SK-N-SH (cell line): ENCODE data around the gene ELP1. TPM values are rescaled to one million over a fixed set of nuclear protein-coding genes. Genes with fewer than 3 reads are reported as not detected.

Experiments used
- CTCF ChIA-PET: fragments of 300-600, 350-600 bp; formaldehyde crosslinking; extraction: SDS; loops from one replicate; lab custom pipeline; 2021; lab: Yijun Ruan, JAX
- POLR2A ChIA-PET: fragments of 350-600 bp; sonication (Branson Sonifier 250); formaldehyde crosslinking; extraction: SDS; loops from one replicate; lab custom pipeline; 2020; ENCODE audit warnings: antibody characterized with exemption, inconsistent platforms; lab: Yijun Ruan, JAX
- DNase-seq: peaks from one replicate; pipeline ENCODE4 v3.0.0; 2012
- H2AFZ ChIP-seq: fragments of 200-600 bp; sonication (generic); 2 replicates; pipeline ENCODE4 v1.8.1; 2016; ENCODE audit warnings: antibody characterized with exemption, mild to moderate bottlenecking, low read depth
- H3F3A ChIP-seq: fragments of 200-600 bp; sonication (generic); replicated peaks from 2 replicates; pipeline ENCODE3; 2016; ENCODE audit warnings: antibody characterized with exemption, mild to moderate bottlenecking; ENCODE audit not compliant: insufficient read depth
- H3K27ac ChIP-seq, 2 experiments: fragments of 200-500 bp in 1 of 2; fragments of 200-600 bp in 1 of 2; sonication (Bioruptor generic) in 1 of 2; sonication (generic), shearing (Covaris generic) in 1 of 2; 2 replicates each; pipeline versions ENCODE4 v1.5.1 to v1.6.1; 2014 to 2016; ENCODE audit warnings: low read depth in 2 of 2, inconsistent platforms in 1 of 2, low read length in 1 of 2, mild to moderate bottlenecking in 1 of 2, mixed read lengths in 1 of 2
- H3K27me3 ChIP-seq: fragments of 200-600 bp; sonication (generic), shearing (Covaris generic); 2 replicates; pipeline ENCODE4 v1.6.1; 2016; ENCODE audit warnings: mixed run types; ENCODE audit not compliant: insufficient read depth
- H3K36me3 ChIP-seq, 2 experiments: fragments of 200-500 bp in 1 of 2; fragments of 200-600 bp in 1 of 2; sonication (Bioruptor generic) in 1 of 2; sonication (generic) in 1 of 2; replicated peaks in 1 of 2; 2 replicates each; pipeline versions ENCODE3 to v1.5.1; 2014 to 2016; ENCODE audit warnings: low read length in 1 of 2, mild to moderate bottlenecking in 1 of 2; ENCODE audit not compliant: insufficient read depth in 2 of 2, control insufficient read depth in 1 of 2
- H3K4me1 ChIP-seq, 2 experiments: fragments of 200-500 bp in 1 of 2; fragments of 200-600 bp in 1 of 2; sonication (Bioruptor generic) in 1 of 2; sonication (generic), shearing (Covaris generic) in 1 of 2; 2 replicates each; pipeline versions ENCODE4 v1.5.1 to v1.6.1; 2014 to 2016; ENCODE audit warnings: low read depth in 1 of 2, low read length in 1 of 2, mixed run types in 1 of 2; ENCODE audit not compliant: insufficient read depth in 2 of 2, control insufficient read depth in 1 of 2
- H3K4me2 ChIP-seq: fragments of 200-600 bp; sonication (generic), shearing (Covaris generic); 2 replicates; pipeline ENCODE4 v1.6.1; 2017; ENCODE audit warnings: mixed run types
- H3K4me3 ChIP-seq, 2 experiments: fragments of 200-500 bp in 1 of 2; fragments of 200-600 bp in 1 of 2; sonication (Bioruptor generic) in 1 of 2; sonication (generic), shearing (Covaris generic) in 1 of 2; 2 replicates each; pipeline versions ENCODE4 v1.5.1 to v1.8.1; 2014 to 2016; ENCODE audit warnings: low read depth in 2 of 2, inconsistent platforms in 1 of 2, low read length in 1 of 2, mild to moderate bottlenecking in 1 of 2, mixed read lengths in 1 of 2, moderate library complexity in 1 of 2
- H3K79me2 ChIP-seq: fragments of 200-600 bp; sonication (generic); 2 replicates; pipeline ENCODE4 v1.8.1; 2017; ENCODE audit warnings: mild to moderate bottlenecking; ENCODE audit not compliant: insufficient read depth
- H3K9ac ChIP-seq: fragments of 200-600 bp; sonication (generic); 2 replicates; pipeline ENCODE4 v1.6.1; 2017; ENCODE audit warnings: mixed run types
- H3K9me2 ChIP-seq: fragments of 200-600 bp; sonication (generic); 2 replicates; pipeline ENCODE4 v1.6.1; 2017; ENCODE audit warnings: mixed run types
- H3K9me3 ChIP-seq: fragments of 200-600 bp; sonication (generic); 2 replicates; pipeline ENCODE4 v1.6.1; 2017; ENCODE audit warnings: mixed run types, mild to moderate bottlenecking, moderate library complexity
- H4K20me1 ChIP-seq: fragments of 200-600 bp; sonication (generic); 2 replicates; pipeline ENCODE4 v1.6.1; 2017; ENCODE audit warnings: mild to moderate bottlenecking, mixed run types; ENCODE audit not compliant: insufficient read depth
- FOSL2 ChIP-seq: IDR thresholded peaks from 2 replicates; pipeline ENCODE4 v1.4.0; 2012; ENCODE audit warnings: low read depth, mild to moderate bottlenecking, moderate library complexity, borderline replicate concordance
- FOXM1 ChIP-seq: IDR thresholded peaks from 2 replicates; pipeline ENCODE4 v1.4.0; 2012; ENCODE audit warnings: low read depth, mild to moderate bottlenecking
- JUND ChIP-seq: IDR thresholded peaks from 2 replicates; pipeline ENCODE4 v1.4.0; 2012
- MAX ChIP-seq: IDR thresholded peaks from 2 replicates; pipeline ENCODE4 v1.4.0; 2012; ENCODE audit warnings: low read depth
- MXI1 ChIP-seq: IDR thresholded peaks from 2 replicates; pipeline ENCODE4 v1.6.1; 2012; ENCODE audit warnings: mild to moderate bottlenecking, low read depth, low read length, improper control_type of control experiment
- RFX5 ChIP-seq: IDR thresholded peaks from 2 replicates; pipeline ENCODE4 v1.6.1; 2012; ENCODE audit warnings: mild to moderate bottlenecking, improper control_type of control experiment, low read length
- TEAD4 ChIP-seq: IDR thresholded peaks from 2 replicates; pipeline ENCODE4 v1.4.0; 2012; ENCODE audit warnings: mild to moderate bottlenecking, borderline replicate concordance; ENCODE audit not compliant: insufficient read depth
- USF1 ChIP-seq: IDR thresholded peaks from 2 replicates; pipeline ENCODE4 v1.4.0; 2012; ENCODE audit warnings: low read depth, borderline replicate concordance
- WGBS: methylation state at CpG from one replicate; pipeline ENCODE4 v1.1.6; 2017; ENCODE audit warnings: low lambda C conversion rate; 5-methylcytosine and 5-hydroxymethylcytosine counted together
- polyA plus RNA-seq, 3 experiments: library from polyadenylated mRNA; depleted of rRNA; stranded (reverse); fragments of >200 nt; gene quantifications; 2 replicates each; pipeline ENCODE4 v1.2.3, GENCODE V29; 2012
- TF ChIP-seq, protein P1 (sequence below): fragments of 200-600 bp; sonication (generic); IDR thresholded peaks from 2 replicates; pipeline ENCODE4 v1.6.1; 2017; ENCODE audit warnings: antibody characterized with exemption, mild to moderate bottlenecking, moderate library complexity
- TF ChIP-seq, protein P2 (sequence below): fragments of 150-350 bp; IDR thresholded peaks from 2 replicates; pipeline ENCODE4 v1.6.1; 2017; ENCODE audit warnings: antibody characterized with exemption, low read length, low read depth, borderline replicate concordance

Gene ELP1
- polyA plus RNA-seq, 1 of the 3 experiments (the other 2 are of a cell fraction), result 19.1 TPM

DNA sequence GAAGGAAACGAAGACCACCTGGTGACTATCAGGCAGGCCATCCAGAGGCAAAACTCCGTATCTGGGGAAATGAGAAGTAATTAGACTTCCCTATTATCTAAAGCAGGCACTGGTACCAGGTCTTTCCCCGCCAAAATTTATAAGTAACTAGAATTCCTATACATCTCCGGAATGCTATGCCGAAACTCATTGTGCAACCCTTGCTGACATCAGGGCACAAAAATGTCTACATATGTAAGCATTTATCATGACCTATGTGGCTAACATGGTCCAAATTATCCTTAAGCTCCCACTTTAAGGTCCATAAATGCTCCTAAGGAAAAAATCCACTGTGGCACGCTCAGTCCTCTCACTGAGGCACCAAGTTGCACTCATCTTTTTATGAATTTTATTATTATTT is 95.9 kb downstream of the ELP1 start:
- Histone ChIP-seq H3K9me2 (no peaks in the 10 kb centered on the region), H3K4me2 (no peak overlapping the region), H3F3A (no peaks in the 10 kb centered on the region), H3K4me3 (no peak overlapping the region), H2AFZ (no peak overlapping the region), H3K4me1 (no peaks in the 10 kb centered on the region), H3K27ac (no peak overlapping the region), H3K27me3 (no peaks in the 10 kb centered on the region; the same call in 1 of the 2 replicates), H3K36me3 (no peaks in the 10 kb centered on the region), H3K9ac (no peak overlapping the region), H4K20me1 (no peaks in the 10 kb centered on the region), H3K9me3 (no peaks in the 10 kb centered on the region), H3K79me2 (no peaks in the 10 kb centered on the region)
- no peak for TF ChIP-seq JUND
- TF ChIP-seq, protein P1, sequence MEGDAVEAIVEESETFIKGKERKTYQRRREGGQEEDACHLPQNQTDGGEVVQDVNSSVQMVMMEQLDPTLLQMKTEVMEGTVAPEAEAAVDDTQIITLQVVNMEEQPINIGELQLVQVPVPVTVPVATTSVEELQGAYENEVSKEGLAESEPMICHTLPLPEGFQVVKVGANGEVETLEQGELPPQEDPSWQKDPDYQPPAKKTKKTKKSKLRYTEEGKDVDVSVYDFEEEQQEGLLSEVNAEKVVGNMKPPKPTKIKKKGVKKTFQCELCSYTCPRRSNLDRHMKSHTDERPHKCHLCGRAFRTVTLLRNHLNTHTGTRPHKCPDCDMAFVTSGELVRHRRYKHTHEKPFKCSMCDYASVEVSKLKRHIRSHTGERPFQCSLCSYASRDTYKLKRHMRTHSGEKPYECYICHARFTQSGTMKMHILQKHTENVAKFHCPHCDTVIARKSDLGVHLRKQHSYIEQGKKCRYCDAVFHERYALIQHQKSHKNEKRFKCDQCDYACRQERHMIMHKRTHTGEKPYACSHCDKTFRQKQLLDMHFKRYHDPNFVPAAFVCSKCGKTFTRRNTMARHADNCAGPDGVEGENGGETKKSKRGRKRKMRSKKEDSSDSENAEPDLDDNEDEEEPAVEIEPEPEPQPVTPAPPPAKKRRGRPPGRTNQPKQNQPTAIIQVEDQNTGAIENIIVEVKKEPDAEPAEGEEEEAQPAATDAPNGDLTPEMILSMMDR, result no peak
- ChIA-PET POLR2A (no interaction called here), CTCF (no interaction called here)
- WGBS, result 64% methylated on average over 6 of the region's 6 CpGs
- DNase-seq, result no peak

DNA sequence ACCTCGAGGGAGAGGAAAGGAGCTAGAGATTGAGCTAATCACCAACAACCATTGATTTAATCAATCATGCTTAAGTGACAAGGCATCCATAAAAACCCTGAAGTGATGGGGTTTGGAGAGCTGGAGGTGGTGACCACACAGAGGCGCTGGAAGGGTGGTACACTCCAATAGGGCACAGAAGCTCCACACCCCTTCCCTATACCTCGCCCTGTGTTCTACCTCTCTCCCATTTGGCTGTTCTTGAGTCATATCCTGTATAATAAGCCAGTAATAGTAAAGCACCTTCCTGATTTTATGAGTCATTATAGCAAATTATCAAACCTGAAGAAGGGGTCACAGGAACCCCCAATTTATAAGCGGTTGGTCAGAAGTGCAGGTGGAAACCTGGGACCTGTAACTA is 96.4 kb downstream of the ELP1 start:
- no peaks in the 10 kb centered on the region for H4K20me1 ChIP-seq
- no peak overlapping the region for H3K4me3 ChIP-seq
- no peak overlapping the region for H2AFZ ChIP-seq
- H3K79me2 ChIP-seq, result no peaks in the 10 kb centered on the region
- no peak overlapping the region for H3K4me2 ChIP-seq
- no peaks in the 10 kb centered on the region; the same call in 1 of the 2 replicates for H3K27me3 ChIP-seq
- no peaks in the 10 kb centered on the region for H3F3A ChIP-seq
- H3K36me3 ChIP-seq, result no peaks in the 10 kb centered on the region
- ChIA-PET POLR2A (no interaction called here), CTCF (no interaction called here)
- DNase-seq, result no peak
- H3K9me3 ChIP-seq, result no peaks in the 10 kb centered on the region
- no peak overlapping the region for H3K27ac ChIP-seq
- H3K4me1 ChIP-seq, result no peaks in the 10 kb centered on the region
- 15% methylated on average over 4 of the region's 4 CpGs for WGBS
- H3K9me2 ChIP-seq, result no peaks in the 10 kb centered on the region
- TF ChIP-seq FOXM1 (no peak), USF1 (no peak), MAX (no peak), RFX5 (no peak), MXI1 (no peak), FOSL2 (no peak), TEAD4 (no peak)
- TF ChIP-seq, protein P2, sequence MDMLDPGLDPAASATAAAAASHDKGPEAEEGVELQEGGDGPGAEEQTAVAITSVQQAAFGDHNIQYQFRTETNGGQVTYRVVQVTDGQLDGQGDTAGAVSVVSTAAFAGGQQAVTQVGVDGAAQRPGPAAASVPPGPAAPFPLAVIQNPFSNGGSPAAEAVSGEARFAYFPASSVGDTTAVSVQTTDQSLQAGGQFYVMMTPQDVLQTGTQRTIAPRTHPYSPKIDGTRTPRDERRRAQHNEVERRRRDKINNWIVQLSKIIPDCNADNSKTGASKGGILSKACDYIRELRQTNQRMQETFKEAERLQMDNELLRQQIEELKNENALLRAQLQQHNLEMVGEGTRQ, result no peak
- no peak overlapping the region for H3K9ac ChIP-seq
